Dendritic cell treated with granulocyte-macrophage colony-stimulating factor and Interleukin-4, amounts not matched to agents 40 ng/mL and 50 ng/mL, for 4 days (primary cell): ENCODE data around the gene RAMACL.

Source experiments
- H3K27ac Mint-ChIP-seq: one replicate; pipeline ENCODE4 v1.8.0; 2022; ENCODE audit warnings: mild to moderate bottlenecking, mixed read lengths
- H3K27me3 Mint-ChIP-seq: one replicate; pipeline ENCODE4 v1.8.0; 2022; ENCODE audit warnings: mild to moderate bottlenecking, mixed read lengths
- H3K36me3 Mint-ChIP-seq: one replicate; pipeline ENCODE4 v1.8.0; 2022; ENCODE audit warnings: low read depth, mixed read lengths
- H3K4me1 Mint-ChIP-seq: one replicate; pipeline ENCODE4 v1.8.0; 2022; ENCODE audit warnings: low read depth, mixed read lengths
- H3K4me3 Mint-ChIP-seq: one replicate; pipeline ENCODE4 v1.8.0; 2022; ENCODE audit warnings: mild to moderate bottlenecking, moderate library complexity, mixed read lengths
- H3K9me3 Mint-ChIP-seq: one replicate; pipeline ENCODE4 v1.8.0; 2022; ENCODE audit warnings: mixed read lengths
- intact Hi-C: fragments of 100-400 bp; cut with micrococcal nuclease; formaldehyde crosslinking; loops from one replicate; pipeline ENCODE4 v1.15.0; 2022

The RAMACL gene

DNA sequence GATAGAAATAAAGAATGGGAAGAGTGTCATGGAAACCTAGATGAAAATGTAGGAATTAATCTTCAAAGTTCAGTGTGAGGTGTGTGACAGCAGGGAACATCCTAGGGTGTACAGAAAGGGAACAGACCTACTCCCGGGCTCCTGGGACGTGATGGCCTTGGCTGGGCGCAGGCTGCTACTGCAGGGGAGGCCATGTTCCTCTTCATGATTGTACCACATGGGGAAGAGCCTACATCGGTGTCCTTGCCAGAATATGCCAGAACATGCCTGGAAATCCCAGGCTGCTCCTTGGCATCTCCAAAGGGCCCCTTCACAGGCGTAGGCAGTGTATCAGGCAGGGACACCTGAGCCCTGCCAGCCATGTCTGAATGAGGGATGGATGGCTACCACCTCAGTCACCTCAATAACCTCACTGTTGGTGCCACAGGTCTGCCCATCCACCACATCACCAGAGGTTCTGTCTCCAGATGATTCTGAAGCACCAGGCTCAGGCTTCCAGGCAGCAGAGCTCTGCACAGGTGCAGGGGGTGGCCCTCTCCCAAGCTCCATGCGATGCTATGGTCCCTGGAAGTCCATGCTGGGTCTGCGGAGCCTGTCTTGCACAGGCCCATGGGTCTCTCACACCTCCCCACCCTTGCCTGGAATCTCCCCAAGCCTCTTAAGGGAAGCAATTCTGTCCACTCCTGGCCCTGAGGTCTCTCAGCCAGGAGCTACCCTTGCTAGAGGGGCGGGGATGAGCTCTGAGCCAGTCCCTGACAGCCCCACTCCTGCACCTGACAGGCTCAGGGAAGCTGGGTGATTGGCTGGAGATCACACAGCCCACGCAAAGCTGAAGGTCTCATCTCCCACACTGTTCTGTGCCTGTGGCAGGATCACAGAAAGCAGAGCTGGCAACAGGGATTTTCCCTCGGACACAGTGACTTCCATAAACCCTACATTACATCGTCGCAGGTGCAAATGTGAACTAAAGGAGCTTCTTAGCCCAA, 20.2 kb downstream of the RAMACL start:
- H3K4me3 Mint-ChIP-seq, result no peak overlapping the region
- no peak overlapping the region for H3K27ac Mint-ChIP-seq
- H3K27me3 Mint-ChIP-seq, result peaks cover 12% of the 10 kb centered on the region
- peaks cover 6% of the 10 kb centered on the region for H3K4me1 Mint-ChIP-seq
- intact Hi-C loops, result no loop called here
- H3K9me3 Mint-ChIP-seq, result no peaks in the 10 kb centered on the region
- no peaks in the 10 kb centered on the region for H3K36me3 Mint-ChIP-seq

DNA sequence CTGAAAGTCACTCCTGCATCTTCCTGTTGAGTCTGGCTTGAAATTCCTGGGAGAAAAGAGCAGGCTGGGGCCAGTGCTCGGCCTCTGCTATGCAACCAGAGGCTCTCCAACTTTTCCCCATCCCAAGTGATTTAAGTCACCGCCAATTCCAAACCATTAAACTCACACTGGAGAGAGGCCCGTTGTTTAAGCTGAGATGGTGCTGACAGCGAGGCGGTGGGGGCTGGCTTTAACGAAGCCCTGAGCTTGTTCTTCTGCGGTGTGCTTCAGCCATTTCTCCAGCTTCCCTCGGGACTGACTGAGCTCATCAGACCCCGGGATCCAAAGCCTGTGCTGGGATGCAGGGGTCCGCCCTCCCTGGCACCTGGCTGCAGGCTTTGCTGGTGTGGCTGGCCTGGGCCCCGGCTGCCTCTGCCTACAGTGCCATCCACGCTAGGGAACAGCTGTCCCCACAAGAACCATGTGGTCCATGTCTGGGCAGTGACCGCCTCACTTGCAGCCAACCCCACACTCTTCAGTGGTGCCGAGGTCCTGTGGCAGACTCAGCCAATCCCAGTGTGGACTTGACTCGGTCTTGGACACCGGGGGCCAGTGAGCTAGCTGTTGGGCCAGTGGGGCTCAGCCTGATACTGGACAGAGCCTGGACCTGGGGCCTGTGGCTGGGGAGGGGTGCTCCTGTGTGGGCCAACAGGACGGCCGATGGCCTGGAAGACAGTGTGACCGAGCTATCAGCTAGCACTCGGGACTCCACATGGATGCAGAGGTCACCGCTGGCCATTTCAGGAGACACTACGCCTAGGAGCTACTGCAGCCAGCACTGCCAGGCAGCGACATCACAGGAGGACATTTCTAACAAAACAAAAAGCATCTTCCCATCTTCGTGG, 21.2 kb downstream of the RAMACL start:
- H3K27me3 Mint-ChIP-seq, result peaks cover 12% of the 10 kb centered on the region
- no peaks in the 10 kb centered on the region for H3K9me3 Mint-ChIP-seq
- H3K4me3 Mint-ChIP-seq, result no peak overlapping the region
- H3K36me3 Mint-ChIP-seq, result no peaks in the 10 kb centered on the region
- intact Hi-C loops, result no loop called here
- no peak overlapping the region for H3K27ac Mint-ChIP-seq
- peaks cover 6% of the 10 kb centered on the region for H3K4me1 Mint-ChIP-seq

DNA sequence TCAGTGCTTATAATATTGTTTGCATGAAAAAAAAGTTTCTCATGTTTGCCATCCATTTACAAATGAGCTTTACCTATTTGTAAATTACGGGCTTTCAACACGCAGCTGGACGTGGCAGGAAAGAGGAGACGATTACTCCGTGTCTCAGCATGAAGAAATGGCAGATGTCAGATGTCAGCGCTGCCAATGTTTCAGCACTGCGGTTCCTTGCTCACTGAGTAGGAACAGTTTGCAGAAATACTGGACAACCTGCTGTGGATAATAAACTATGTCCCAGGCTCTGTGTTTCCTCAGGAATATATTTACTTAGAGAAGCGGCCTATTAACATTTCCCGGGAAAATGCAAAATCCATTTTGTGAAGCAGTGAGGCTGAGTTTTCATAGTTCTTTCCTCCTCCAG, 22.7 kb downstream of the RAMACL start:
- Mint-ChIP-seq H3K4me3 (no peak overlapping the region), H3K9me3 (no peaks in the 10 kb centered on the region), H3K36me3 (no peaks in the 10 kb centered on the region), H3K27ac (no peak overlapping the region), H3K27me3 (peaks cover 12% of the 10 kb centered on the region), H3K4me1 (peaks cover 9% of the 10 kb centered on the region)
- intact Hi-C loops, result no loop called here

DNA sequence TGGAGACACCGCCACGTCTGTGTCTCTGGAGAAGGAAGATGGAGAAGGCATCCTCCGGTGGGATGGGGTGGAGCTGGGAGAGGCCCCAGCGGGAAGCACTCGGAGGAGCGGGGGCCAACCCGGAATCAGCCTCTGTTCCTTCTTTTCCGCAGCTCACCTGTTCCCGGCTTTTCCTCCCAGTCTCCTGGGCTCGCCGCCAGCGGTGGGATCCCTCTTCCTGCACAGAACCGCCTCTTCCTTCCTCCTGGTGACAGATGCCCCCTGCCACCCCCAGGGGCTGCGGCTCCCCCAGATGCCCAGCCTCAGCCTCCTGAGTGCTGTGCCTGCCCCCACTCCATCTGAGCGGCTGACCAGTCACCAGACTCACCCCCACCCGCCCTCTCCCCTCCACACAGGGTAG, 23.3 kb downstream of the RAMACL start:
- no peaks in the 10 kb centered on the region for H3K9me3 Mint-ChIP-seq
- no peak overlapping the region for H3K27ac Mint-ChIP-seq
- intact Hi-C loops, result no loop called here
- H3K4me1 Mint-ChIP-seq, result peaks cover 11% of the 10 kb centered on the region
- no peaks in the 10 kb centered on the region for H3K36me3 Mint-ChIP-seq
- H3K27me3 Mint-ChIP-seq, result peaks cover 12% of the 10 kb centered on the region
- no peak overlapping the region for H3K4me3 Mint-ChIP-seq

DNA sequence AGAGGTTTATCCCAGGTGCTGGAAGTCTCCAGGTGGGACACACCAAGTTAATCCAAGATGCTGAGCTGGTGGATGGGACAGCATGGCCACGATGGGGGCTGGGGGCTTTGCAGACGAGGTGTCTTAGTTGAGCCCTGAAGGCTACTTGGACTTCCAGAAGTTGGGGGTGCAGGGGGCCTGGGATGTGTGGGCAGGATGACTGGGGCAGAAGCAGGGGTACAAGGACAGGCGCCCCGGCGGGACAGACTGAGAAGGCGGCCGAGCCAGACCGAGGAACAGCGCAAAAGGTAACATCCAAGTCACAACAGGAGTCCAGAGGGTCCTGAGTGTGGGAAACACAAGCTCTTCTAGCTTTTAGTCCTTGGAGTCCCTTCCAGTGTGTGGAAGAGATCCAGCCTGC, 23.8 kb downstream of the RAMACL start:
- Mint-ChIP-seq H3K9me3 (no peaks in the 10 kb centered on the region), H3K27ac (no peak overlapping the region), H3K36me3 (no peaks in the 10 kb centered on the region), H3K4me1 (peaks cover 14% of the 10 kb centered on the region), H3K27me3 (peaks cover 12% of the 10 kb centered on the region), H3K4me3 (no peak overlapping the region)
- intact Hi-C loops, result no loop called here

DNA sequence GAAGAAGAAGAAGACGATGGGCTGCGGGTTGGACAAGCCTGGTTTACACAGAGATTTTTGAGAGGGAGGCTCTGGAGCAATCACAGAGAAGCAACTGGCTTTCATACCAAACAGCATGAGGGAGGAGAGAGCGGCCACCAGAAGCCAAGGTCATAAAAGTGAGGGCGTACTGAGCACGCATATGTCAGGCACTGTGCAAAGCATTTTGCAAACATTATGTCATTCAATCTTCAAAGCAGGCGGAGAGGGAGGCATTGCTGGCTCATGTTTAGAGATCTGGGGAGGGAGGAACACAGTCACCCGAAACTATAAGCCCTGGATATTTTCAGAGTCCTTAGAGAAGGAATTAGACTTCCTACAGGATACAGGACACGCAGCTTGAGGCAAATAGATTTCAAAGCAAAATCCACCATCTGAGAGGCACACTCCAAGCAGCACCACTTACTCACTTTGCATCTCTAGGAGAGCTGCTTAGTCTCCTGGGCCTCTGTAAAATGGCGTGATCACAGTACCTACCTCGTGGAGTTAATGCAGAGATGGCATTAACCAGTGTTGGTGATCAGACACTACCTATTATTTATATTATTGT, 24.6 kb downstream of the RAMACL start:
- Mint-ChIP-seq H3K36me3 (no peaks in the 10 kb centered on the region), H3K4me3 (no peak overlapping the region), H3K27me3 (peaks cover 12% of the 10 kb centered on the region), H3K9me3 (no peaks in the 10 kb centered on the region), H3K27ac (no peak overlapping the region), H3K4me1 (peaks cover 23% of the 10 kb centered on the region)
- intact Hi-C loops, result no loop called here

DNA sequence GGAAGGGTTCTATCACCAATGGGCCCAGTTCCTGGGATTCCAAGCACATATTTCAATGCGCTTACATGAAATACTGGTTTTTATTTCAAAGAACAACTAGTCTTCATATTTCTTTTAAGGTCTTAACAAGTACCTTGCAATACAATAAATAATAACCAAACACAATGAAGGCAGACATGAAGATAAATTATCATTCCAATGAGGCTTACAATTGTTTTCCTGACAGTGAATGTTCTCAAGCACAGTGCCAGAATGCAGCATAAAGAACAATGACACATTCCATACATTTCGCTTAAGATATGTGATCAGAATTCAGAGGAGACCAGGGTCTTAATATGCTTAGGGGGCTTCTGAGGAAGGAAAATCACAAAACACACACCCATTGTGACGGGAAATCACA, 26.3 kb downstream of the RAMACL start:
- no peak overlapping the region for H3K27ac Mint-ChIP-seq
- H3K9me3 Mint-ChIP-seq, result no peaks in the 10 kb centered on the region
- no peaks in the 10 kb centered on the region for H3K36me3 Mint-ChIP-seq
- no peak overlapping the region for H3K4me3 Mint-ChIP-seq
- peaks cover 12% of the 10 kb centered on the region for H3K27me3 Mint-ChIP-seq
- intact Hi-C loops, result no loop called here
- H3K4me1 Mint-ChIP-seq, result peaks cover 37% of the 10 kb centered on the region

DNA sequence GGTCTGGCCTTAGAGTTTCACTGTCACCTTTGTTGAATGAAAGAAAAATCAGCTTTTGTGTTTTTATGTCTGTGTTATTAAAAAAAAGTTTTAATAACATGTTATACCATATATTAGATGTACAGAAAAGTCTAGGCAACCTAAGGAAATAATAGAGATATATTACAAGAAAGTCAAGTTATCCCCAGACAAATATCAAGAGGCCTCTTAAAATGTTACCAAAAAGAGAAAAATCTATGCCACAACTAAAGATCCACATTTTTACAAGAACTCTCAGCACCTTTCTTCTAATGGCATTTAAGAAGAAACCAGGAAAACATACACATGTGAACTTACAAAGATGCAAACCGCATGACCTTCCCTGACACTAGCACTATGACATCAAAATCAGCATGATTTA, 26.8 kb downstream of the RAMACL start:
- no peaks in the 10 kb centered on the region for H3K36me3 Mint-ChIP-seq
- H3K9me3 Mint-ChIP-seq, result no peaks in the 10 kb centered on the region
- intact Hi-C loops, result no loop called here
- peaks cover 37% of the 10 kb centered on the region for H3K4me1 Mint-ChIP-seq
- peaks cover 12% of the 10 kb centered on the region for H3K27me3 Mint-ChIP-seq
- H3K27ac Mint-ChIP-seq, result no peak overlapping the region
- H3K4me3 Mint-ChIP-seq, result no peak overlapping the region

DNA sequence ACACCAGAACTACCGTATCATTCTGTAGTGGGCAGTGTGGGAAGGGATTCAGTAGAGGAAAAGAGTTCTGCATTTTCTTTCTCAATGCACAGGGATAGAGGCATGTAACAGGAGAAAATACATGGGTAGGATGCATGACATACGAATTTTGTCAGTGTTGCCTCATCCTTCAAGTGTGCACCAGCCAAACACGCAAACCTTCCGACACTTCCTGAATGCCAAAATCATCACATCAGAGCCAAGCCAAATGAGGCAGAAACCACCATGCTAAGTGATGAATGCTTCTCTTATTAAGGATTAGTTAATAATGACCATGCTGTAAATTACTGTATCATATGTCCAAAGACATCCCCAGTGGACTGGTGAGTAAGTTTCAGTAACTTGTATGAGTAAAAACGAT, 27.3 kb downstream of the RAMACL start:
- Mint-ChIP-seq H3K9me3 (no peaks in the 10 kb centered on the region), H3K36me3 (no peaks in the 10 kb centered on the region), H3K27me3 (peaks cover 10% of the 10 kb centered on the region), H3K27ac (no peak overlapping the region), H3K4me3 (no peak overlapping the region), H3K4me1 (peaks cover 37% of the 10 kb centered on the region)
- intact Hi-C loops, result no loop called here

DNA sequence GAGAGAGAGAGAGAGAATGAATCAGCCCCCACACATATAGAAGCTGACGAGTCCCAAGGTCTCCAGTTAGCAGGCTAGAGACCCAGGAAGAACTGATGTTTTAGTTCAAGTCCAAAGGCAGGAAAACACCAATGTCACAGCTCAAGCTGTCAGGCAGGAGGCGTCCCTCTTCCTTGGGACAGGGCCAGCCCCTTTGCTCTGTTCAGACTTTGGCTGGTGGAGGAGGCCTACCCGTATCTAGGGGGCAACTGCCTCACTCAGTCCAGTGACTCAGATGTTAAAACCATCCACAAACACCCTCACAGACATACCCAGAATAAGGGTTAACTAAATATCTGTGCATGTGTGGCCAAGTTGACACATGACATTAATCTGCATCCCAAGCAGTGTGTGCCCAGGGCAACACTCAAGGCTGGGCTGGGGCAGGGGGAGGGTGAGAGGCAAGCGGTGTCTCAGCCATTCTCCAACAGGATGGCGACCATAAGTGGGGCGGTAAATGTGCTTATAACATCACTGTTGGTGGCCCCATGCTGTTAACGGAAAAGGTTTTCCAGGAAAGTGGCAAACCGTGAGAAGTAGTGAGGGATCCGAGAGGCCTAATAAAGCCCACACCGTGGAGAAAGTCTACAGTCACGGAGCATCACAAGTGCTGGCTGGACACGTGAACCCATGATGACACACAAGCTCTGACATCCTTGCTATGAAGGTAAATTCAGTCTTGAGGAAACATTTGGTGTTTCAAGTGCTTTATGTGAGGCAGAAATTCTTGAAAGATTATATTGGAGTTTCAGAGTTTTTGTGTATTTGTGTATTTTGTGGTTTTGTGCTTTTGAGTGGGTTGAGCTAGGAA, 28.1 kb downstream of the RAMACL start:
- Mint-ChIP-seq H3K4me3 (no peak overlapping the region), H3K27ac (no peak overlapping the region), H3K9me3 (no peaks in the 10 kb centered on the region), H3K27me3 (peaks cover 8% of the 10 kb centered on the region), H3K36me3 (no peaks in the 10 kb centered on the region), H3K4me1 (peaks cover 37% of the 10 kb centered on the region)
- intact Hi-C loops, result no loop called here

DNA sequence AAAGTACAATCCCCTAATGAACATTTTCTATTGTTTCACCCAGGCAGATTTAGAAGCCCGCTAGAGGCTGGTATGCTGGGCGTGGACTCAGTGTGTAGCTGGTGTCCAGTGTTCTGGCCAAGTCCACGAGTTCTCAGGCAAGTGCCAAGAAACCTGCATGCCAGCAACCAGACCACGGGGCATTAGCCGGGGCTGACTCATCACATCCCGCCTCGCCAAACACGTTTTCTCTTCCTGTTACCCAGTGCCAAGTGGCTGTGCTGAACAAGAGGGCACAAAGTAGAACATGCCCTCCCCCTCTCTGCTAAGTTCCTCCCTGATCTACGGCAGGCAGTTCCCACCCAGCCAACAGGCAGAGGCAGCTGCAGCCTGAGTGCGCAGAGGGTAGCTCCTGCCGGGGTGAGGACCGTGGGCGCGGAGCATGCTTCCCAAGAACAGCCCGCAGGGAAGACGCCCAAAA, 29.6 kb downstream of the RAMACL start:
- Mint-ChIP-seq H3K27ac (peak overlapping the region; percentile 83), H3K36me3 (no peaks in the 10 kb centered on the region)
- intact Hi-C loops, result no loop called here

DNA sequence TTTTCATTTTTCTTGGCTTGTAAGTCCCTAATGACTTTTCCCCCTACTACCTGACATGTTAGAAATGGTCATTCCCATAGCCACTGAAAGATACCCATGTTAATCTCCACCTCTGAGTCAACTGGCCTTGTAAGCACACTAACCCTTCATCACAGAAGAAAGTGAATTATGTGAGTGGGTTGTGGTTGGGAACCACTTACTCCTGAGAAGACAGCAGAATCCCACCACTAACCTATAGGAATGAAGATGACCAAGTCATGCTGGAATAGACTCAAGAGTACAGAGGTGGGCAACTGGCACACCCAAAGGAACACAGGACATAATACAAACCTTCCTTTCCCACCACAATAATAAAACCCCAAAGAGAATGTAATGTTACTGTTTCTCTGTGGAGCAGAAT, 30.1 kb downstream of the RAMACL start:
- H3K4me1 Mint-ChIP-seq, result peaks cover 31% of the 10 kb centered on the region
- H3K27ac Mint-ChIP-seq, result peak overlapping the region; percentile 83
- no peak overlapping the region for H3K4me3 Mint-ChIP-seq
- H3K36me3 Mint-ChIP-seq, result no peaks in the 10 kb centered on the region
- intact Hi-C loops, result no loop called here
- H3K27me3 Mint-ChIP-seq, result no peaks in the 10 kb centered on the region
- no peaks in the 10 kb centered on the region for H3K9me3 Mint-ChIP-seq

More for the DNA sequence above, 29.6 kb downstream of the RAMACL start:
- no peaks in the 10 kb centered on the region for H3K9me3 Mint-ChIP-seq
- H3K4me3 Mint-ChIP-seq, result peak overlapping the region; percentile 35
- peaks cover 31% of the 10 kb centered on the region for H3K4me1 Mint-ChIP-seq
- H3K27me3 Mint-ChIP-seq, result peaks cover 1% of the 10 kb centered on the region

DNA sequence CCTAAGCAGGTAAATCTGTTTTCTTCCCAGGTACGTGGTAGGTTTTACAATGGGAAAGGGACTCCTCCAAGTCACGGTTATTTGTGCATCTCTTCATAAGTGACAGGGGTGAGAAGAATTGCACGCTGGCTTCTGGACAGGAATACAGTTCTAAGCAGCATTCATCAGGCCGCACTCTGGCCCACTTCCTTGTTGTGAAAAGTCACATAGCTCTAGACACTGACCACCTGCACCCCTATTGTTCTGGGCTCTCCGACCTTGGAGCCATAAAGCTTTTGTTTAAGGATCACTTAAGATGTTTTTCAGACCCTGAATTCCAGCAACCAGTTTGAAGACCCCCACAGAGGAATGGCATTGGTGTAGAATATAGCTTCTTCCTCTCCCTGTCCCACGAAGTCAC, 31.4 kb downstream of the RAMACL start:
- intact Hi-C loops, result no loop called here
- H3K36me3 Mint-ChIP-seq, result no peaks in the 10 kb centered on the region
- no peaks in the 10 kb centered on the region for H3K9me3 Mint-ChIP-seq
- H3K4me1 Mint-ChIP-seq, result peaks cover 31% of the 10 kb centered on the region
- H3K27ac Mint-ChIP-seq, result no peak overlapping the region
- no peaks in the 10 kb centered on the region for H3K27me3 Mint-ChIP-seq
- no peak overlapping the region for H3K4me3 Mint-ChIP-seq
